Measurements from ENCODE around the gene FAM111A.

GRCh38 chr11:59119826-59120225, 22.8 kb upstream of the FAM111A start:
- TF ChIP-seq CTCF (IDR thresholded peaks at IDR 0.05 in 4 of 5, conservative IDR thresholded peaks at IDR 0.05 in 1 of 5) (no peak), POLR2A (IDR thresholded peaks at IDR 0.05) (no peak)
